Jurkat, Clone E6-1 (cell line): ENCODE data around the gene CHFR.
"Not testable (repeated sequence)": the region's sequence is repeated elsewhere in the genome, so short reads cannot be mapped to it uniquely, and the experiment has no call there.

Experiments used
- DNase-seq: peaks from one replicate; pipeline ENCODE4 v3.0.0-alpha.2; 2011; ENCODE audit warnings: low read depth, low spot score
- H3K4me3 ChIP-seq: 2 replicates; pipeline ENCODE4 v1.5.1; 2011; ENCODE audit warnings: mild to moderate bottlenecking, low read length, control low read depth, moderate library complexity

Gene CHFR

DNA sequence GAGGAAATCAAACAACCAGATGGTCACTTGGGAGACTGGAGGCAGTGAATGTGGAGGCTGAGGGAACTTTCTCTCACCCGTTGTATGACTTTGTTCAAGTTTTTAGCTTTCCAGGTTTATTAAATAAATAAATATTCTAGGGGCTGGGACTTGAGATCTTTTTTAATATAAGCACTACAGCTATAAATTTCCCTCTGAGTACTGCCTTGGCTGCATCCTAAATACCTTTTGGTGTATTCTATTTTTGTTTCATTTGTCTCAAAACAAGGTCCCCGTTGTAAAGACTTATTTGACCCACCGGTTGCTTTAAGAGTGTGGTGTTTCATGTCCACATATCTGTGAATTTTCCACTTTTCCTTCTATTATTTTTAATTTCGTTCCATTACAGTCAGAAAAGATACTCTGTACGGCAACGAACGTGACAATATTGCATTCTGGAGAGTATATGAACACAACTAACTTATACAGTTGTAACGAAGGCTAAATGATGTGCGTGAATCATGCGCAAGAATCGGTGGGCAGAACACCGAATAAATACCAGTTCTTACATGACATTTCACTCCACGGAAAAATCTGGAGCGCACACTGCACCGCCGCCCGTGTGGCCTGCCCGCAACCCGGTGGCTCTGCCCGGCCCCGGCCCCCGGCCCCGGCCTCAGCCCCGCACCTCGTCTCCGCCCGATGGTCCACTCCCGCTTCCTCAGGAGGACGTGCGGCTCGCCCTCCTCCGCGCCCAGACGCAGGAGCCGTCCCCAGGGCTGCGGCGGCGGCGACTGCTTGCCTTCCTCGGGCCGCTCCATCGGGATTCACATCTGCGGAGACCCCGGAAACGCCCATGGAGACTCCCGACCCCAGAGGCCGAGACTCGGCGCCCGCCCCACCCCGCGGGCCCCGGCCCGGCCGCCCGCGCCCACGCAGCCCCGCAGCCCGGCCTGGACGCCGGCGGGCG, 602 bp downstream of the CHFR start:
- no peak for DNase-seq

GRCh38 chr12:132881818-132882217, 5.6 kb downstream of the CHFR start:
- H3K4me3 ChIP-seq, result no peak overlapping the region
- no peak for DNase-seq

More for the DNA sequence above, 602 bp downstream of the CHFR start:
- no peak overlapping the region for H3K4me3 ChIP-seq

- H3K4me3 ChIP-seq, DNase-seq: not testable (repeated sequence)
Measured at GRCh38 chr12:132874620-132875019, 12.8 kb downstream of the CHFR start.

- DNase-seq, result no peak
Measured at GRCh38 chr12:132874175-132874574, 13.2 kb downstream of the CHFR start.

DNA sequence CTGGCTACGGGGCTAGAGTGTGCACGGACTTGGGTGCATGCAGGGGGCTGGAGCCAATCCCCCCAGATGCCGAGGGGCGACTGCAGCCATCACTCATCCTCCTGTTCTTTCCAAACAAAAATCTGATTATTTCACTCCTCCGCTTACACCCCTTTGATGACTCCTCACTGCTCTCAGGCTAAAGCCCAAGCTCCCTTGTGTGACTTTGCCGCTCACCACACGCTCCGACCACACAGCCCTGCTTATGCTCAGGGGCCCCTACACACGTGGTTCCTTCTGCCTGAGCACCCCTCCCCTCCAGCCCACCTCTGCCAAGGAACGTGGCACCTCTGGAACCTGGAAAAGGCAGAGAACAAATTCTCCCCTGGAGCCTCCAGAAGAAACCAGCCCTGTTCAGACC, 13.7 kb downstream of the CHFR start:
- no peak overlapping the region for H3K4me3 ChIP-seq
- no peak for DNase-seq

More at GRCh38 chr12:132874175-132874574, 13.2 kb downstream of the CHFR start:
- H3K4me3 ChIP-seq, result no peak overlapping the region

DNA sequence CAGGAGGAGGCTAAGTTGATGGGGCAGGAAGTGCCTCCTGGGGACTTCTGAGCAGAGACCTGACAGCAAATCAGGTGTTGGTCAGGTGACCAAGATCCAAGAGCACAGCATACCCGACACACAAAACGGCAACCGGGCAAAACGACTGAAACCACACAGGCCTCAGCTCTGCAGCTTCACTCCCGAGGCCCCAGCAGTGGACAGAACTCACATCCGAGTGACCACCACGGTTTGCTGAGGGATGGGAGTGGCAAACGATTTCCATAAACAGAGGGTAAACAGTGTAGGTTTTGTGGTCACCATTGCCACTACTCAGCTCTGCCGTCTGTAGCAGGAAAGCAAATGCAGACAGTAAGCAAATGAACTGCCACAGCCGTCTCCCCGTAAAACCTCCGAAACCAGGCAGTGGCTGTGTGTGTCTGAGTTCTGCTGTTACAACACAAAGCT, 14.4 kb downstream of the CHFR start:
- H3K4me3 ChIP-seq, result no peak overlapping the region
- no peak for DNase-seq

DNA sequence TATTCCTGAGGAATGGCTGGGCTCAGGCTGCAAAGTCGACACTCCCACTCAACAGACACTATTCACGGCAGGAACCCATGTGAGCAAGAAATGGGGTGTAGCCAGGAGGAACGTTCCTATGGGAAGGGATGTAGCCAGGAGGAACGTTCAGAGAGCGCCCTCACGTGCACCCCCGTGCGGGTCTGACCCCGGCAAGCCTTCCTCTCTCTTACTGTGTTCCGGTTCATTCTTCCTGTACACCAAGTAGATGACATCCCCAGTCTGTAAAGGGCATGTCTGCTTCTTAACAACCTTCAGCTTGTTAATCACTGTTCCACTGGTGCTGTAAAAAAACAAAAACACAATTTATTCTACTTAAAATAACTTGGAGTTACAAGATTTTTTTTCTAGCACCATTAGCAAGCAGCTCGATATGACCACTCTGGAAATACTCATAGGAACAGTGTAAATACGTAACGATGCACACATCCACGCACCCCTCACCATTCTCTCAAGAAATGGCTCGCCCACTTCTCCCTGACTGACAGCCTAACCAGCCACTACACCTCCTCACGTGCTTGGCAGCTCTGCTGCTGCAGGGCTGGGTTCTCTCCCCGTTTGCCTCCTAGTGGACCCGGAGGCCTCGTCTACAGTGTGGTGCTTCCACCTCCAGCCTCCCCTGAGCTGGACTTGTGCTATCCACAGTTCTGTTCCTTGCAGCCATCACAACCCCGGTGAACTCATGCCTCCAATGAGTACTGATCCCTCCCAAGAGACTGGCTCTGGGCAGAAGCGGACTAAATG, 15.1 kb downstream of the CHFR start:
- no peak for DNase-seq
- H3K4me3 ChIP-seq, result no peak overlapping the region

- H3K4me3 ChIP-seq, result no peak overlapping the region
- no peak for DNase-seq
Measured at GRCh38 chr12:132869551-132869950, 17.9 kb downstream of the CHFR start.

DNA sequence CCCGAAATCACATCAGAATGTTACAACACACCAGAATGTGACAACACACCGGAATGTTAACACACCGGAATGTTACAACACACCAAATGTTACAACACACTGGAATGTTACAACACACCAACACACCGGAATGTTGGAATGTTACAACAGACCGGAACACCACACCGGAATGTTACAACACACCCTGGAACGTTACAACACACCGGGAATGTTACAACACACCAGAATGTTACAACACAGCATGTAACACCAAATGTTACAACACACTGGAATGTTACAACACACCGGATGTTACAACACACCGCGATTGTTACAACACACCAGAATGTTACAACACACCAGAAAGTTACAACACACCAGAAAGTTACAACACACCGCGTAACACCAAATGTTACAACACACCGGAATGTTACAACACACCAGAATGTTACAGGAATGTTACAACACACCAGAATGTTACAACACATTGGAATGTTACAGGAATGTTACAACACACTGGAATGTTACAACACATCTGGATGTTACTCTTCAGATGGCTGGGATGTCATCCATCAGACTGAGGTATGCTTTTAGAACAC, 21.1 kb downstream of the CHFR start:
- no peak for DNase-seq
- H3K4me3 ChIP-seq, result no peak overlapping the region

DNA sequence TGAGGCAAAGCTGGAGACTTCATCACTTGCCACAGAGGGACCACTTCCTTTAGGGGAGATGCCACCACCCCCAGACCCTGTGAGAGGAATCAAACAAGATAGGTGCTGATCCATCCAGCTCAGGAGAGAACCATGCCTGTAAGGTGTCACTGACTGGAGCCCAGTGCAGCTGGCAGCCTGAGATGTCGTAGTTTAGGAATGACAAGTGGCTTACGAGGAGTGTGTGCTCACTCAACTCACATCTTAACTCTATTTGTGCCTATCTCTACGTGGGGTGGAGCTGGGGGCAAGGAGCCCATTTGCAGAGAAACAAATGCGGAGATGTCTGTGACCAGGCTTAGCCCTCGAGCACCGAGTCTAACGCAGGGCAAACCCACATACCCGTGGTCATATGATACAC, 25.8 kb downstream of the CHFR start:
- H3K4me3 ChIP-seq, result no peak overlapping the region
- no peak for DNase-seq

GRCh38 chr12:132858718-132859266, 28.6 kb downstream of the CHFR start:
- no peak for DNase-seq

GRCh38 chr12:132857019-132857418, 30.4 kb downstream of the CHFR start:
- not testable (repeated sequence) for DNase-seq, H3K4me3 ChIP-seq

More at GRCh38 chr12:132858718-132859266, 28.6 kb downstream of the CHFR start:
- H3K4me3 ChIP-seq, result no peak overlapping the region

DNA sequence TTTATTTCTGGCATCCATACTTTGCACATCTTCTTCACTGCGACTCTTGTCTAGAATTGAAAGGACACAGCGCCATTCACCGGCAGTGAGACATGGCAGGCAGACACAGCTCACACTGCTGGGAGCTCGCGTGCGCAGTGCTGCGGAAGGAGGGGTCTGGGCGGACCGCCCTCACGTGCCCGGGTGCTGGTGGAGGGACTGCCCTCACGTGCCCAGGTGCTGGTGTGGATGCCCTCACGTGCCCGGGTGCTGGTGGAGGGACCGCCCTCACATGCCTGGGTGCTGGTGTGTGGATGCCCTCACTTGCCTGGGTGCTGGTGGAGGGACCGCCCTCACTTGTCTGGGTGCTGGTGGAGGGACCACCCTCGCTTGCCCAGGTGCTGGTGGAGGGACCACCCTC, 30.8 kb downstream of the CHFR start:
- no peak overlapping the region for H3K4me3 ChIP-seq
- no peak for DNase-seq

DNA sequence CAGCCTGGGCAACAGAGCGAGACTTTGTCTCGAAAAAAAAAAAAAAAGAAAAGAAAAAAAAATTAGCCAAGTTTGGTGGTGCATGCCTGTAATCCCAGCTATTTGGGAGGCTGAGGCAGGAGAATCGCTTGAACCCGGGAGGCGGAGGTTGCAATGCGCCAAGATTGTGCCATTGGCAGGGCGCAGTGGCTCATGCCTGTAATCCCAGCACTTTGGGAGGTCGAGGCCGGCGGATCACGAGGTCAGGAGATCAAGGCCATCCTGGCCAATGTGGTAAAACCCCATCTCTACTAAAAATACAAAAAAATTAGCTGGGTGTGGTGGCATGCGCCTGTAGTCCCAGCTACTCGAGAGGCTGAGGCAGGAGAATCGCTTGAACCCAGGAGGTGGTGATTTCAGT, 32.2 kb downstream of the CHFR start:
- H3K4me3 ChIP-seq, DNase-seq: not testable (repeated sequence)

GRCh38 chr12:132853285-132854092, 33.9 kb downstream of the CHFR start:
- no peak overlapping the region for H3K4me3 ChIP-seq
- no peak for DNase-seq

DNA sequence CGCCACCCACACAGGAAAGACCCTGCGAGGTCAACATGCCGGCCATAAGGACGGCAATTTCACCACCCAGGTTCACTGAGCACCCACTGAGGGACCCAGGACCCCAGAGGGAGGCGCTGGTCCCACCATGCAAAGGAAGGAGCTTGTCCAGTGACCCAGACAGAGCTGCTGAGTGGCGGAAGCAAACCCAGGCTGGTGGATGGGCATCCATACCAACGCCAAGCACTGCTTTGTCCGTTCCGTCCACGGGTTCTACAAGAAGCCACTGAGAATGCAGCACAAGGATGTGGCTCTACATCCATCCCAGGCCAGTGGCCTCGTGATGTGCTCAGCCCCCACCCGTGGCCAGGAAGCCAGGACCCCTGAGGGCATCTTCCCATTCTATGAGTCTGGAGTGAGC, 34.9 kb downstream of the CHFR start:
- DNase-seq, result no peak
- no peak overlapping the region for H3K4me3 ChIP-seq

DNA sequence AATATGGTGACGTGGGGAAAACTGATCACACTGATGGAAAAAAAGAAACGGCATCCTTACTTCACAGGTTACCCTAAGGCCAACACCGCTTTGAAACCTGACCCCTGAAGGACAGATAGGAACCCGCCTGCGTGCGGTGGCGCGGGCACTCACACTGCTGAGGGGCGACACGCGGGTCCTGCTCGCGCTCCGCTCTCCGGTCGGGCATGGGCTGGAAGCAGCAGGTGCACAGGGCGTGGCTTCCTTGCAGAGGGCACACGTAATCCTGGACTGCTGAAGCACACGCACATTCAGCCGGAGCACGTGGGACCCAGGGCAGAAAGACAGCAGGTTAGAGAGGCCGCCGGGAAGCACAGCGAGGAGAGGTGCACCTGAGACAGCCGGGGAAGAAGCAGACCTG, 35.9 kb downstream of the CHFR start:
- DNase-seq, result no peak
- H3K4me3 ChIP-seq, result no peak overlapping the region

- H3K4me3 ChIP-seq, result no peak overlapping the region
- no peak for DNase-seq
Measured at GRCh38 chr12:132850291-132850690, 37.1 kb downstream of the CHFR start.

GRCh38 chr12:132848521-132848920, 38.9 kb downstream of the CHFR start:
- no peak overlapping the region for H3K4me3 ChIP-seq
- DNase-seq, result no peak
